Stomach (tissue), 4 donors: Measurements from ENCODE around the gene ASB7.

Experiments used
- CTCF ChIP-seq, 7 experiments: fragments of 450-650 bp in 4 of 7; fragments of 200-600 bp in 3 of 7; sonication (generic) in 3 of 7; IDR thresholded peaks; one replicate each; pipeline ENCODE4 v1.5.1; 2016 to 2019; ENCODE audit warnings: antibody characterized with exemption in 7 of 7, control low read depth in 2 of 7, mild to moderate bottlenecking in 1 of 7
- EP300 ChIP-seq: sonication (generic); formaldehyde crosslinking; IDR thresholded peaks from one replicate; pipeline ENCODE4 v1.6.1; 2017; ENCODE audit warnings: antibody characterized with exemption
- POLR2A ChIP-seq, 4 donors: fragments of 450-650 bp; IDR thresholded peaks; one replicate each; pipeline ENCODE4 v1.6.1; 2016; ENCODE audit warnings: antibody characterized with exemption in 4 of 4, control low read depth in 2 of 4, mild to moderate bottlenecking in 1 of 4, moderate library complexity in 1 of 4
- POLR2AphosphoS5 ChIP-seq, 3 donors: sonication (generic); formaldehyde crosslinking; IDR thresholded peaks; one replicate each; pipeline ENCODE4 v1.6.1; 2016; ENCODE audit warnings: antibody characterized with exemption in 3 of 3

- no peak for TF ChIP-seq CTCF (IDR thresholded peaks at IDR 0.05)
- no peak for TF ChIP-seq POLR2A (IDR thresholded peaks at IDR 0.05)
- no peak for TF ChIP-seq EP300
- TF ChIP-seq POLR2AphosphoS5 (IDR thresholded peaks at IDR 0.05) = no peak
These were observed 82.2 kb downstream of the ASB7 start for GRCh38 chr15:100684591-100684990.
